ENCODE measurements around the gene RNPEP.
A peak's percentile ranks its signal among the peaks of the same experiment; 100 is the strongest.

RNPEP gene

GRCh38 chr1:201964261-201964660 lies 18.2 kb upstream of the RNPEP start:
- no peak for DNase-seq

- no peak for DNase-seq
Observed at GRCh38 chr1:201966171-201966570, 16.3 kb upstream of the RNPEP start.

GRCh38 chr1:201968202-201968925 lies 14.1 kb upstream of the RNPEP start:
- no peak for DNase-seq

- DNase-seq = no peak
Observed at GRCh38 chr1:201970334-201971159, 11.9 kb upstream of the RNPEP start.

- peak; percentile 87 for DNase-seq
Observed at GRCh38 chr1:201982082-201982622, 296 bp upstream of the RNPEP start.

GRCh38 chr1:201983380-201983805 lies 945 bp downstream of the RNPEP start:
- no peak for DNase-seq

- no peak for DNase-seq
Observed at GRCh38 chr1:201984446-201984845, 2.0 kb downstream of the RNPEP start.

- DNase-seq = no peak
Observed at GRCh38 chr1:201985355-201985754, 2.9 kb downstream of the RNPEP start.

GRCh38 chr1:201988601-201989000 lies 6.2 kb downstream of the RNPEP start:
- DNase-seq = no peak

GRCh38 chr1:201989354-201990128 lies 7.1 kb downstream of the RNPEP start:
- DNase-seq = no peak

GRCh38 chr1:201990427-201990826 lies 8.0 kb downstream of the RNPEP start:
- DNase-seq = no peak

- DNase-seq = no peak
Observed at GRCh38 chr1:201999625-202000238, 17.3 kb downstream of the RNPEP start.

- DNase-seq = no peak
Observed at GRCh38 chr1:202002507-202002906, 20.1 kb downstream of the RNPEP start.

- DNase-seq = no peak
Observed at GRCh38 chr1:202004711-202005110, 22.3 kb downstream of the RNPEP start.

GRCh38 chr1:202005958-202006357 lies 23.5 kb downstream of the RNPEP start:
- DNase-seq = no peak

- DNase-seq = no peak
Observed at GRCh38 chr1:202007304-202007703, 24.9 kb downstream of the RNPEP start.

- DNase-seq = no peak
Observed at GRCh38 chr1:202007805-202008489, 25.5 kb downstream of the RNPEP start.

- DNase-seq = peak; percentile 82
Observed at GRCh38 chr1:202009326-202010179, 27.1 kb downstream of the RNPEP start.

GRCh38 chr1:202010180-202011015 lies 27.9 kb downstream of the RNPEP start, which contains the start of gene ELF3:
ELF3 (plus strand) TSS chr1:202010587; CDS start chr1:202011137, 550 bp downstream.
- no peak for DNase-seq

GRCh38 chr1:202011994-202012393 lies 29.5 kb downstream of the RNPEP start:
- DNase-seq = no peak

All from activated CD8-positive, alpha-beta memory T cell treated with anti-CD3 and anti-CD28 coated beads, Interleukin-2, amount 50 U/mL, for 48 hours (primary cell).